Ishikawa (cell line): ENCODE results near the gene FRMD5.

Source experiments
- YY1 ChIP-seq: IDR thresholded peaks from 2 replicates; pipeline ENCODE4 v1.6.1; 2012; ENCODE audit warnings: low read depth
- TF ChIP-seq, protein P1 (sequence below): IDR thresholded peaks from 2 replicates; pipeline ENCODE4 v1.6.1; 2012; ENCODE audit warnings: low read depth, mild to moderate bottlenecking

DNA sequence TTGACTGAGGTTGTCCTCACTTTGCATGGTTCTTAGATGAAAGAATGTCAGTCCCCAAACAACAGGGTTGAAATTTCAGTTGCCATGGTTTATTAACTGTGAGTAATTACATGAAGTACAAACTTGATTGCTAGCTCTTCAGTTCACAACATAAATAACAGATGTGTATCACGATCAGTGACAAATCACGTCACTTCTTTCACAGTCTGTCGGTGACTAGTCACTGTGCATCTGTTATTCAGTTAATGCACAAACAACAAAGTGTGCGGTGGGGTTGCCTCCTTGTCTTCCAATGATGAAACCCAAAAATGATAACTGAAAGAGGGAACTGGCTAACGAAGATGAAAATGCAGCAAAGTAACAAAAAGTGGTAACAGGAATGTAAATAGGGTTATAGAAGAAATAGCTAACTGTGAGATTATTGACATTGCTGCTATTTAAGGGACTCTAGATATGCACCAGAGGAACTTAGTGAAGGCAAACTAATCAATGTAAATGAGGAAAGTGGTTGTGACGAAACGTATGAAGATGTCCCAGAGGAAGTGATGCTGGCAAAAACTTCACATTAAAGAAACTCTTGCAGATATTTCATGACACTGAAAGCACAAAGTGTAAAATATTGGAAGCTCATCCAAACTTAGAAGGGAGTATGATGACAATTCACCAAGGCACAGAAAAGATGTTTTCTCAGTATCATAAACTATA, 208.9 kb downstream of the FRMD5 start:
- TF ChIP-seq, protein P1, sequence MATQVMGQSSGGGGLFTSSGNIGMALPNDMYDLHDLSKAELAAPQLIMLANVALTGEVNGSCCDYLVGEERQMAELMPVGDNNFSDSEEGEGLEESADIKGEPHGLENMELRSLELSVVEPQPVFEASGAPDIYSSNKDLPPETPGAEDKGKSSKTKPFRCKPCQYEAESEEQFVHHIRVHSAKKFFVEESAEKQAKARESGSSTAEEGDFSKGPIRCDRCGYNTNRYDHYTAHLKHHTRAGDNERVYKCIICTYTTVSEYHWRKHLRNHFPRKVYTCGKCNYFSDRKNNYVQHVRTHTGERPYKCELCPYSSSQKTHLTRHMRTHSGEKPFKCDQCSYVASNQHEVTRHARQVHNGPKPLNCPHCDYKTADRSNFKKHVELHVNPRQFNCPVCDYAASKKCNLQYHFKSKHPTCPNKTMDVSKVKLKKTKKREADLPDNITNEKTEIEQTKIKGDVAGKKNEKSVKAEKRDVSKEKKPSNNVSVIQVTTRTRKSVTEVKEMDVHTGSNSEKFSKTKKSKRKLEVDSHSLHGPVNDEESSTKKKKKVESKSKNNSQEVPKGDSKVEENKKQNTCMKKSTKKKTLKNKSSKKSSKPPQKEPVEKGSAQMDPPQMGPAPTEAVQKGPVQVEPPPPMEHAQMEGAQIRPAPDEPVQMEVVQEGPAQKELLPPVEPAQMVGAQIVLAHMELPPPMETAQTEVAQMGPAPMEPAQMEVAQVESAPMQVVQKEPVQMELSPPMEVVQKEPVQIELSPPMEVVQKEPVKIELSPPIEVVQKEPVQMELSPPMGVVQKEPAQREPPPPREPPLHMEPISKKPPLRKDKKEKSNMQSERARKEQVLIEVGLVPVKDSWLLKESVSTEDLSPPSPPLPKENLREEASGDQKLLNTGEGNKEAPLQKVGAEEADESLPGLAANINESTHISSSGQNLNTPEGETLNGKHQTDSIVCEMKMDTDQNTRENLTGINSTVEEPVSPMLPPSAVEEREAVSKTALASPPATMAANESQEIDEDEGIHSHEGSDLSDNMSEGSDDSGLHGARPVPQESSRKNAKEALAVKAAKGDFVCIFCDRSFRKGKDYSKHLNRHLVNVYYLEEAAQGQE, result no peak
- TF ChIP-seq YY1, result no peak
